ENCODE measurements around the gene TMEM140.

- TF ChIP-seq POLR2A (IDR thresholded peaks at IDR 0.05) (no peak), CTCF (IDR thresholded peaks at IDR 0.05) (no peak), POLR2AphosphoS5 (IDR thresholded peaks at IDR 0.05) (no peak)
These were observed 51.6 kb downstream of the TMEM140 start for GRCh38 chr7:135199439-135199838.

All from suprapubic skin (tissue), 4 donors.